Lower lobe of right lung (tissue), 2 donors: ENCODE measurements around the gene CALML5. TPM values are rescaled to one million over a fixed set of nuclear protein-coding genes. Genes with fewer than 3 reads are reported as not detected.

Experiments
- ATAC-seq, 2 donors: fragments of 200-7000 bp; cut with Tn5 transposase; one replicate each; pipeline ENCODE4 v1.9.1; 2020 to 2022; ENCODE audit warnings: mild to moderate bottlenecking in 2 of 2, moderate library complexity in 2 of 2
- DNase-seq: peaks from one replicate; pipeline ENCODE4 v3.0.0-alpha.2; 2020
- H3K27ac ChIP-seq: fragments of 200-600 bp; one replicate; pipeline ENCODE4 v1.8.0; 2022
- H3K27me3 ChIP-seq: fragments of 200-600 bp; one replicate; pipeline ENCODE4 v1.8.0; 2022; ENCODE audit warnings: low read depth
- H3K36me3 ChIP-seq: fragments of 200-600 bp; one replicate; pipeline ENCODE4 v1.8.0; 2022; ENCODE audit warnings: mild to moderate bottlenecking
- H3K4me1 ChIP-seq: fragments of 200-600 bp; one replicate; pipeline ENCODE4 v1.8.0; 2022
- H3K4me3 ChIP-seq: fragments of 200-600 bp; one replicate; pipeline ENCODE4 v1.8.0; 2022; ENCODE audit warnings: mild to moderate bottlenecking
- H3K9me3 ChIP-seq: fragments of 200-600 bp; one replicate; pipeline ENCODE4 v1.8.0; 2022
- CTCF ChIP-seq: fragments of 200-600 bp; IDR thresholded peaks from one replicate; pipeline ENCODE4 v1.8.0; 2022; ENCODE audit warnings: antibody characterized with exemption, mild to moderate bottlenecking
- intact Hi-C: fragments of 100-400 bp; cut with DNase I; formaldehyde crosslinking; loops from one replicate; pipeline ENCODE4 v1.11.0; 2022
- total RNA-seq: library from RNA; stranded (reverse); fragmentation: NEBNext Ultra II Directional; extraction: Animal tissue kit (Norgen Biotek cat#: 25700); gene quantifications from one replicate; pipeline ENCODE4 v1.2.1, GENCODE V29; 2021
- donor health status: DM: no; HTN: yes; CAD: no; lungs with severe emphysema.

The CALML5 gene
- total RNA-seq, 1 donor from 2014 or later, result not detected

GRCh38 chr10:5506246-5506645 lies 6.9 kb upstream of the CALML5 start:
- Histone ChIP-seq H3K4me1 (peaks cover 23% of the 10 kb centered on the region), H3K4me3 (no peak overlapping the region), H3K9me3 (no peaks in the 10 kb centered on the region), H3K27me3 (no peaks in the 10 kb centered on the region), H3K36me3 (no peaks in the 10 kb centered on the region), H3K27ac (no peak overlapping the region)
- DNase-seq (no peak), ATAC-seq (no peak)
- TF ChIP-seq CTCF, result no peak
- intact Hi-C loops, result no loop called here

GRCh38 chr10:5504146-5505072 lies 5.0 kb upstream of the CALML5 start:
- Histone ChIP-seq H3K36me3 (no peaks in the 10 kb centered on the region), H3K27me3 (no peaks in the 10 kb centered on the region), H3K4me3 (no peak overlapping the region), H3K27ac (no peak overlapping the region), H3K4me1 (peaks cover 23% of the 10 kb centered on the region), H3K9me3 (no peaks in the 10 kb centered on the region)
- TF ChIP-seq CTCF, result no peak
- ATAC-seq, result no peak
- intact Hi-C loops, result no loop called here
- no peak for DNase-seq

GRCh38 chr10:5503477-5503835 lies 4.1 kb upstream of the CALML5 start:
- intact Hi-C loops, result no loop called here
- Histone ChIP-seq H3K36me3 (no peaks in the 10 kb centered on the region), H3K27ac (no peak overlapping the region), H3K4me3 (no peak overlapping the region), H3K27me3 (no peaks in the 10 kb centered on the region), H3K4me1 (peaks cover 23% of the 10 kb centered on the region), H3K9me3 (no peaks in the 10 kb centered on the region)
- TF ChIP-seq CTCF, result no peak
- ATAC-seq (peak; percentile 81 to 91), DNase-seq (no peak)

- no peak for TF ChIP-seq CTCF
- DNase-seq, result no peak
- H3K36me3 ChIP-seq, result no peaks in the 10 kb centered on the region
- H3K27me3 ChIP-seq, result no peaks in the 10 kb centered on the region
- intact Hi-C loops, result no loop called here
- no peak overlapping the region for H3K4me3 ChIP-seq
- H3K9me3 ChIP-seq, result no peaks in the 10 kb centered on the region
- ATAC-seq, result no peak
- peaks cover 23% of the 10 kb centered on the region for H3K4me1 ChIP-seq
- H3K27ac ChIP-seq, result peak overlapping the region; percentile 18
Measured at GRCh38 chr10:5502571-5503476, 3.5 kb upstream of the CALML5 start.

- Histone ChIP-seq H3K4me3 (no peak overlapping the region), H3K36me3 (no peaks in the 10 kb centered on the region), H3K9me3 (no peaks in the 10 kb centered on the region), H3K27ac (peak overlapping the region; percentile 18), H3K27me3 (no peaks in the 10 kb centered on the region), H3K4me1 (peaks cover 23% of the 10 kb centered on the region)
- TF ChIP-seq CTCF, result no peak
- intact Hi-C loops, result no loop called here
- ATAC-seq, result peak; percentile 52 to 57
- no peak for DNase-seq
Measured at GRCh38 chr10:5502061-5502521, 2.7 kb upstream of the CALML5 start.
